LHCN-M2 (cell line): Measurements from ENCODE around the gene RET. TPM values are rescaled to one million over a fixed set of nuclear protein-coding genes. Genes with fewer than 3 reads are reported as not detected.

Source experiments
- DNase-seq: peaks from one replicate; pipeline ENCODE4 v3.0.0-alpha.2; 2012; ENCODE audit warnings: low read depth
- total RNA-seq: library from RNA; depleted of rRNA; stranded (reverse); fragments of >200 nt; gene quantifications from 2 replicates; pipeline ENCODE4 v1.2.3, GENCODE V29; 2014

Gene RET
- total RNA-seq, 1 experiment from 2014 or later: not detected

DNA sequence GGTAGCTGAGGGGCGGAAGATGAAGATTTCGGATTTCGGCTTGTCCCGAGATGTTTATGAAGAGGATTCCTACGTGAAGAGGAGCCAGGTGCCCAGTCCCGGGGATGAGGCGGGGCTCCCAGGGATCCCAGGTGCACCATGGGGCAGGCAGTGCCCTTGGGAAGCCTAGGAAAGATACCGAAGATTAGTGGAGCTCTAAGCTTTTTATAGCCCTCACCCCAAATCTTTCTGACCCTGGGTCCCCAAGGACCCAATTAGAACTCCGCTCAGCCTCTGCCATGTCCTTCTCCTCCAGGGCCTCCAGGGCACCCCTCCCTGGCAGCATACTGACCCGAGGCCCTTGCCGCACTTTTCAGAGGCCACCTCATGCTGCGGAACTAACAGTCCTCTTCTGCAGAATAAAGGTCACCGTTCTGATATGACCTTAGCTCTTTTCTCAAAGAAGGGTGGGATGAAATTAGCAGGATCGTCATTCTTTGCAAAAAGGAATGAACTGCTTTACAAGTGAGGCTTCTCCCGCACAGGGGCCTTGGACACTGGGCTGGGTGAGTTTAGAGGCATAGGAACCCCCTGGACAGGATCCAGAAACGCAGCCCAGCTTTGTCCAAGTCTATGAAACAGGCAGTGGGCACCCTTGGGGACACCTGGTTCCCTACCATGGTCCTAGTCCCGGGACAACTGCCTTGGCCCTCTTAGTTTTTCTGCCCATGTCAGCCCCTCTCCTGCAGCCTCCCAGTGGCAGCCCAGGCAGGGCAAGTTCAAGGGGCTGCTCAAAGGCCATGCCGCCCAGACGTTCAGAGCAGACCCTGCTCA, 43.5 kb downstream of the RET start:
- no peak for DNase-seq

GRCh38 chr10:43120929-43121314, 44.1 kb downstream of the RET start:
- DNase-seq: no peak

- DNase-seq: peak; percentile 19
These were observed 44.6 kb downstream of the RET start for GRCh38 chr10:43121444-43121843.

- no peak for DNase-seq
These were observed 45.2 kb downstream of the RET start for GRCh38 chr10:43122096-43122495.

DNA sequence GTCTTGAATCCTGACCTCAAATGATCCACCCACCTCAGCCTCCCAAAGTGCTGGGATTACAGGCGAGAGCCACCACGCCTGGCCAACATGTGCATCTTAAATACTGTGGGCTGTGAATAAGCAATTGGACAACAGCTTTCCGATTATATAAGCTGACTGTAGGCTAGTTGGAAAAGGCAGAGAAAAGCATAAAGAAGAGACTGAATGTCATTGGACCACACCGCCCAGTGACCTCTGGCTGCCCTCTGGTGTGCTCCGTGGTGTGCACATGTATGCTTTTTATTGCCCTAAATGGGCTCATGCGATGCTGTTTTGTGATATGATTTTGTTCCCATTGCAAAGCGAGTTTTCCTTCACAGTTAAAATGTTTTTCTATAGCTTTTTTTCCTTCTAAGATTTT, 46.0 kb downstream of the RET start:
- DNase-seq: no peak

- DNase-seq: no peak
These were observed 46.7 kb downstream of the RET start for GRCh38 chr10:43123361-43124093.

GRCh38 chr10:43124094-43124521, 47.2 kb downstream of the RET start:
- no peak for DNase-seq

DNA sequence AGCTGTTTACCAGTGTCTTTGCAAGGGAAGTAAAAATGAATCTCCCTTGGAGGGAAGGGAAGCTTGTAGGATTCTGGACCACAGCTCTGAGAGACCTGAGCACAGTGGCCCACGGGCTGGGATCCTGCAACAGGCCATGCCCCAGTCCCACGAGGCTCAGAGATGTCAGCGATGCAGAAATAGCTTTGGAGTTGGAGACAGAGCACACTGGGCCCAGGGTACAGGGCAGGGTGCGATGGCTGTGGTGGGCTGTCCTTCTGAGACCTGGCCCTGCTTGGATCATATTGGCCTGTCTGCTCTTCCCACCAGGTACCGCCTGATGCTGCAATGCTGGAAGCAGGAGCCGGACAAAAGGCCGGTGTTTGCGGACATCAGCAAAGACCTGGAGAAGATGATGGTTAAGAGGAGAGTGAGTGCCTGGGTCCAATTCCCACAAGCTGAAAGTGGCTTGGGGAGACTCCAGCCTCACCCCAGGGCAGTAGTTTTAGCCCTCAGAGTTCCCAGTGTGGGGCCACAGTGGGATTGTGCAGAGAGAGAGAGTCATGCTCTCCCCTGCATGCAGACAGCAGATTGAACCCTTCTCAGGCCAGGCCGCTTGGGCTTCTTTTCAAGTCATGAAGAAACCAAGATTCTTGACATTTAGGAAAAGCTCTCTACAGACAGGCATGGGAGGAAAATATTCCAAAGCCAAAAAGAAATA, 47.9 kb downstream of the RET start:
- no peak for DNase-seq

DNA sequence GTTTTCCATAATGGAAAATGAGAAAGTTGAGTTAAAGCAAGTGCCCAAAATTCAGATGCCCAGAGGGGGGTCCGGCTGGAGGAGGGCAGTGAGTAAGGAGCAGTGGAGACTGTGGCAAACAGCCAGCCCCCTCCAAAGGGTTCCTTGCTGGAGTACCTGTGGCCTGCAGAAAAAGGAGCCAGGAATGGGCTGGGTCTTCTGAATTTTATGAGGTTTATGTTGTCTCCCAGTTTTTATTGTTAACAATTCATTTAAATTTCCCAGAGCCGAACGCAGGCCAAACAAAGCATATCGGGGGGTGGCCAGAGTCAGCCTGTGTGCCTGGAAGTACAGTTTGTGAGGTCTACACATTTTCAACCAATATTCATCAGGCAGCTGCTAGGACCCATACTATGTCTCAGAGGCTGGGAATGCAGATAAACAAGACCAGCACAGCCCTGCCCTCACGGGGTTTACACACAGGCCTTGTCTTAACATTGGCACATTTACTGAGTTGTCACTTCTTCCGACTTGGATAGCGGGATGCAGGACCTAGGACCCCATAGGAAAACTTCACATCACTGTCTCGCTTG, 48.5 kb downstream of the RET start:
- no peak for DNase-seq

- DNase-seq: no peak
These were observed 49.2 kb downstream of the RET start for GRCh38 chr10:43125881-43126731.

DNA sequence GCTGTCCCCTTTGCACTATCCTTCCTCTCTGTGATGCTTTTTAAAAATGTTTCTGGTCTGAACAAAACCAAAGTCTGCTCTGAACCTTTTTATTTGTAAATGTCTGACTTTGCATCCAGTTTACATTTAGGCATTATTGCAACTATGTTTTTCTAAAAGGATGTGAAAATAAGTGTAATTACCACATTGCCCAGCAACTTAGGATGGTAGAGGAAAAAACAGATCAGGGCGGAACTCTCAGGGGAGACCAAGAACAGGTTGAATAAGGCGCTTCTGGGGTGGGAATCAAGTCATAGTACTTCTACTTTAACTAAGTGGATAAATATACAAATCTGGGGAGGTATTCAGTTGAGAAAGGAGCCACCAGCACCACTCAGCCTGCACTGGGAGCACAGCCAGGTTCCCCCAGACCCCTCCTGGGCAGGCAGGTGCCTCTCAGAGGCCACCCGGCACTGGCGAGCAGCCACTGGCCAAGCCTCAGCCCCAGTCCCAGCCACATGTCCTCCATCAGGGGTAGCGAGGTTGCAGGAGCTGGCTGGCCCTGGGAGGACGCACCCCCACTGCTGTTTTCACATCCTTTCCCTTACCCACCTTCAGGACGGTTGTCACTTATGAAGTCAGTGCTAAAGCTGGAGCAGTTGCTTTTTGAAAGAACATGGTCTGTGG, 50.0 kb downstream of the RET start:
- no peak for DNase-seq

- DNase-seq: no peak
These were observed 50.6 kb downstream of the RET start for GRCh38 chr10:43127442-43127841.

GRCh38 chr10:43128331-43128730, 51.5 kb downstream of the RET start:
- DNase-seq: no peak

GRCh38 chr10:43128958-43129706, 52.3 kb downstream of the RET start:
- DNase-seq: peak; percentile 97

- DNase-seq: no peak
These were observed 53.9 kb downstream of the RET start for GRCh38 chr10:43130770-43131171.

DNA sequence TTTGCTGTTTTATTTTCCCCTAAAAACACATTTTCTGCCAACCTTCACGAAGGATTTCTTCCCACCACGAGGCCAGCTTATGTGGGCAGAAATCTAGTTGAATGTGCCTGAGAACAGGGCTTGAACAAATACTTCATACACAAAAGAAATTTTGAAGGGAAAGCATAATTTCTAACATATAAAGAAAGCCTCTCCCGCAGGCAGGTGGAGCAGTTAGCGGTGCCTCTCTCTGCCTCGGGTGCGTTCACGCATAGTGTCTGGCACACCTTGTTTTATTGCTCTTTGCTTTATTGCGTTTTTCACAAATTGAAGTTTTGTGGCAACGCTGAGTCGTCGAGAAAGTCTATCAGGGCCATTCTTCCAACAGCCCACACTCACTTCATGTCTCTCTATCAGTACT, 54.4 kb downstream of the RET start:
- no peak for DNase-seq

- no peak for DNase-seq
These were observed 55.0 kb downstream of the RET start for GRCh38 chr10:43131906-43132305.

DNA sequence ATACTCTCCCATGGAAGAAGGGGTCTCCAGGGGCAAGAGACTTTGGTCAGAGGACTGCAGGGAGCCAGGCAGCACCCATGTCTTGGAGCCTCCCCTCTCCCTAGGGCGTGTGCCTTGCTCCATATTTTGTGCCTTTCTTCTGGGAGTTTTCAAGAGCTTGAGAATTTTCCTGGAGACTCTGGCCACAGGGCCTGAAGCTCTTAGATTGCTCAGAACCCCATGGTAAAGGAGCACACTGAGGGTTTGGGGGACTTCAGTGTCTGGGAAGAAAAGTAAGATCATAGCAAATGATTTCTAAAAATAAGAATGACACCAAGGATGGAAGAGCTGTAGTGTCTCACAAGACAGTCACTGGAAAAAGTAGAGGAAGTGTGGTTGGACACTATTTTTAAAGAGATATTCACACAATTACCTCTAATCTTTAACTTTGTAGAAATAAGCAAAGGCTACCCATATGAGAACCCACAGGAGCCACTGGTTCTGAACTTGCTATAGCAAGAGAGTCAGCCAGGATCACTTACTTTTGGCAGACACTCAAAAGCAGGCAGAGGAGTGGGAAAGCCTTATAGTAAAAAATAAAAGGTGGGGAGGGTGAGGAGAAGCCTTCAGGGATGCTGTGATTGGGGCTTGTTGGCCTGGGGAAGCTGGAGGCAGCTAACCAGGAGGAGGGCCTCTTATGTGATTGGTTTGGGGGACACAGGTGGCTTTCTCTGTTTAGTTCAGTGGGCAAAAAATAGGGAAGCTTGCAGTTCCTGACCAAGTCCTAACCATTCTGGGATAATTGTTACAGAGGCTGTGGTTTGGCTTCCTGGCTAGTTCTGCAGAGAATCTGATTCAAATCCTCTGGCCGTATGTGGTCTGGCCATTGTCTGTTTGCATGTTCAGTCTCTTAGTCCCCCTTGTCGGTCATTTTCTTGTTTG, 56.3 kb downstream of the RET start:
- DNase-seq: no peak
